ENCODE measurements around the gene IRF2BPL. TPM values are rescaled to one million over a fixed set of nuclear protein-coding genes. Genes with fewer than 3 reads are reported as not detected.

The IRF2BPL gene
- total RNA-seq, 2 experiments from 2014 or later = 23.7 to 25.8 TPM

- ChIA-PET POLR2A (interaction anchor here (0.6 kb wide), 2 partner anchors 82 to 512 kb away, joined by 3 read pairs; no protein-coding TSS in a partner anchor), CTCF (ENCODE audit: unreplicated experiment) (no interaction called here)
- H3K27ac ChIP-seq (ENCODE audit: low read depth, low read length, poor library complexity, severe bottlenecking) = no peak overlapping the region
- no peaks in the 10 kb centered on the region for H3K36me3 ChIP-seq (ENCODE audit: insufficient read depth, low read length)
- DNase-seq (ENCODE audit: low spot score) = no peak
- no peaks in the 10 kb centered on the region for H3K9me3 ChIP-seq (ENCODE audit: low read length)
- BruUV-seq (replicated peaks) = no TSS peak
- H3K79me2 ChIP-seq (ENCODE audit: insufficient read depth, low read depth, low read length) = no peaks in the 10 kb centered on the region
- no peaks in the 10 kb centered on the region for H3K9me2 ChIP-seq (ENCODE audit: insufficient read depth, low read length)
- intact Hi-C loops (cut with micrococcal nuclease; ENCODE audit: unreplicated experiment) = no loop called here
- TF ChIP-seq EZH2phosphoT487 (IDR thresholded peaks at IDR 0.05; ENCODE audit: borderline replicate concordance, low read depth, low read length) (no peak), CTCF (conservative IDR thresholded peaks at IDR 0.05; ENCODE audit: low read length) (no peak)
- no peak overlapping the region for H3K4me3 ChIP-seq (ENCODE audit: low read depth, low read length, poor library complexity, severe bottlenecking)
- H4K20me1 ChIP-seq (ENCODE audit: insufficient read depth, low read length) = no peaks in the 10 kb centered on the region
- H3K4me1 ChIP-seq (ENCODE audit: insufficient read depth, low read length, poor library complexity, severe bottlenecking) = peaks cover 28% of the 10 kb centered on the region
- H3K4me2 ChIP-seq (ENCODE audit: low read length) = no peak overlapping the region
- H2AFZ ChIP-seq (ENCODE audit: low read length) = no peak overlapping the region
These were observed 24.4 kb downstream of the IRF2BPL start for GRCh38 chr14:77003960-77004710.

GRCh38 chr14:77002889-77003288 is 25.6 kb downstream of the IRF2BPL start:
- no peak overlapping the region for H3K4me2 ChIP-seq (ENCODE audit: low read length)
- CTCF ChIA-PET (ENCODE audit: unreplicated experiment) = no interaction called here

More at GRCh38 chr14:77002889-77003288, 25.6 kb downstream of the IRF2BPL start:
- H3K36me3 ChIP-seq (ENCODE audit: insufficient read depth, low read length) = no peaks in the 10 kb centered on the region
- no peak for DNase-seq (ENCODE audit: low spot score)
- H2AFZ ChIP-seq (ENCODE audit: low read length) = no peak overlapping the region
- TF ChIP-seq EZH2phosphoT487 (IDR thresholded peaks at IDR 0.05; ENCODE audit: borderline replicate concordance, low read depth, low read length) (no peak), CTCF (conservative IDR thresholded peaks at IDR 0.05; ENCODE audit: low read length) (no peak)
- no peaks in the 10 kb centered on the region for H3K79me2 ChIP-seq (ENCODE audit: insufficient read depth, low read depth, low read length)
- H3K9me2 ChIP-seq (ENCODE audit: insufficient read depth, low read length) = no peaks in the 10 kb centered on the region
- POLR2A ChIA-PET = no interaction called here
- H3K27ac ChIP-seq (ENCODE audit: low read depth, low read length, poor library complexity, severe bottlenecking) = no peak overlapping the region
- no peaks in the 10 kb centered on the region for H4K20me1 ChIP-seq (ENCODE audit: insufficient read depth, low read length)
- no peak overlapping the region for H3K4me3 ChIP-seq (ENCODE audit: low read depth, low read length, poor library complexity, severe bottlenecking)
- no TSS peak for BruUV-seq (replicated peaks)
- H3K4me1 ChIP-seq (ENCODE audit: insufficient read depth, low read length, poor library complexity, severe bottlenecking) = peaks cover 40% of the 10 kb centered on the region
- no peaks in the 10 kb centered on the region for H3K9me3 ChIP-seq (ENCODE audit: low read length)
- intact Hi-C loops (cut with micrococcal nuclease; ENCODE audit: unreplicated experiment) = no loop called here

All from OCI-LY7 (cell line).